ENCODE results near the gene COL20A1.

GRCh38 chr20:63293871-63294535 is 1.0 kb downstream of the COL20A1 start:
- TF ChIP-seq POLR2A (IDR thresholded peaks at IDR 0.05) = no peak
- TF ChIP-seq, protein P1, sequence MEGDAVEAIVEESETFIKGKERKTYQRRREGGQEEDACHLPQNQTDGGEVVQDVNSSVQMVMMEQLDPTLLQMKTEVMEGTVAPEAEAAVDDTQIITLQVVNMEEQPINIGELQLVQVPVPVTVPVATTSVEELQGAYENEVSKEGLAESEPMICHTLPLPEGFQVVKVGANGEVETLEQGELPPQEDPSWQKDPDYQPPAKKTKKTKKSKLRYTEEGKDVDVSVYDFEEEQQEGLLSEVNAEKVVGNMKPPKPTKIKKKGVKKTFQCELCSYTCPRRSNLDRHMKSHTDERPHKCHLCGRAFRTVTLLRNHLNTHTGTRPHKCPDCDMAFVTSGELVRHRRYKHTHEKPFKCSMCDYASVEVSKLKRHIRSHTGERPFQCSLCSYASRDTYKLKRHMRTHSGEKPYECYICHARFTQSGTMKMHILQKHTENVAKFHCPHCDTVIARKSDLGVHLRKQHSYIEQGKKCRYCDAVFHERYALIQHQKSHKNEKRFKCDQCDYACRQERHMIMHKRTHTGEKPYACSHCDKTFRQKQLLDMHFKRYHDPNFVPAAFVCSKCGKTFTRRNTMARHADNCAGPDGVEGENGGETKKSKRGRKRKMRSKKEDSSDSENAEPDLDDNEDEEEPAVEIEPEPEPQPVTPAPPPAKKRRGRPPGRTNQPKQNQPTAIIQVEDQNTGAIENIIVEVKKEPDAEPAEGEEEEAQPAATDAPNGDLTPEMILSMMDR (IDR thresholded peaks at IDR 0.05) = no peak
- TF ChIP-seq EP300 (IDR thresholded peaks at IDR 0.05) = no peak

All from tibial nerve (tissue), 4 donors.